A549 (cell line): ENCODE data around the gene CUL2. TPM values are rescaled to one million over a fixed set of nuclear protein-coding genes. Genes with fewer than 3 reads are reported as not detected.
A peak's percentile ranks its signal among the peaks of the same experiment; 100 is the strongest.

ENCODE experiments used
- ATAC-seq, 2 experiments: fragments of 200-7000 bp in 1 of 2; fragments of >200 bp in 1 of 2; cut with Nextera tagmentation in 1 of 2; cut with Tn5 transposase in 1 of 2; 3 replicates each; pipeline versions ENCODE4 v1.8.0 to v1.9.1; 2018 to 2020; ENCODE audit warnings: mild to moderate bottlenecking in 1 of 2, moderate library complexity in 1 of 2
- CTCF ChIA-PET: fragments of 300-600 bp; sonication (Branson Sonifier 250); formaldehyde crosslinking; extraction: SDS; loops from one replicate; lab custom pipeline; 2021; ENCODE audit warnings: antibody characterized with exemption, inconsistent platforms; lab: Yijun Ruan, JAX
- POLR2A ChIA-PET: fragments of 350-600 bp; formaldehyde crosslinking; extraction: SDS; loops from one replicate; lab custom pipeline; 2021; ENCODE audit warnings: antibody characterized with exemption, inconsistent platforms; lab: Yijun Ruan, JAX
- DNase-seq, 2 experiments: peaks; one replicate each; pipeline versions ENCODE4 v3.0.0 to v3.0.0-alpha.2; 2011 to 2016; ENCODE audit warnings: low read depth in 1 of 2, low spot score in 1 of 2
- FAIRE-seq: peaks from 2 replicates; lab custom pipeline; 2011; peaks lifted over from hg19 to GRCh38; lab: Jason Lieb, UNC
- H3K27ac ChIP-seq, 2 experiments: fragments of >200 bp; sonication (Bioruptor Twin); formaldehyde crosslinking; 3 replicates each; pipeline ENCODE4 v1.5.1; 2016 to 2017
- H3K4me1 ChIP-seq: fragments of >200 bp; sonication (Bioruptor Twin); formaldehyde crosslinking; 3 replicates; pipeline ENCODE4 v1.6.1; 2016
- H3K4me2 ChIP-seq: fragments of >200 bp; sonication (Bioruptor Twin); formaldehyde crosslinking; 3 replicates; pipeline ENCODE4 v1.6.1; 2016
- H3K4me3 ChIP-seq: fragments of >200 bp; sonication (Bioruptor Twin); formaldehyde crosslinking; 3 replicates; pipeline ENCODE4 v1.5.1; 2016
- H3K9me3 ChIP-seq: fragments of >200 bp; sonication (Bioruptor Twin); formaldehyde crosslinking; 3 replicates; pipeline ENCODE4 v1.6.1; 2016
- BHLHE40 ChIP-seq: IDR thresholded peaks from 2 replicates; pipeline ENCODE4 v1.6.1; 2012; ENCODE audit warnings: low read depth, low read length, inconsistent platforms
- CHD2 ChIP-seq: fragments of 150-350 bp; IDR thresholded peaks from 2 replicates; pipeline ENCODE4 v1.6.1; 2014; ENCODE audit warnings: low read length; ENCODE audit not compliant: partially characterized antibody
- EHF ChIP-seq: fragments of 250-450 bp; sonication (Bioruptor Pico); IDR thresholded peaks from 2 replicates; pipeline ENCODE4 v1.5.0; 2020; ENCODE audit warnings: mild to moderate bottlenecking
- FOXS1 ChIP-seq: fragments of 250-450 bp; sonication (Bioruptor Pico); IDR thresholded peaks from 2 replicates; pipeline ENCODE4 v1.5.0; 2020; ENCODE audit warnings: mild to moderate bottlenecking, moderate library complexity
- HEYL ChIP-seq: fragments of 250-450 bp; sonication (Bioruptor Pico); IDR thresholded peaks from 2 replicates; pipeline ENCODE4 v1.8.0; 2021; ENCODE audit warnings: mild to moderate bottlenecking, moderate library complexity
- HOXB13 ChIP-seq: fragments of 250-450 bp; sonication (Bioruptor Pico); IDR thresholded peaks from 2 replicates; pipeline ENCODE4 v1.5.0; 2020; ENCODE audit warnings: low read depth, mild to moderate bottlenecking, moderate library complexity
- HOXB5 ChIP-seq: fragments of 250-450 bp; sonication (Bioruptor Pico); IDR thresholded peaks from 2 replicates; pipeline ENCODE4 v1.5.0; 2020; ENCODE audit warnings: mild to moderate bottlenecking, moderate library complexity
- NFE2L2 ChIP-seq: fragments of 150-350 bp; conservative IDR thresholded peaks from 2 replicates; pipeline ENCODE4 v1.6.1; 2014; ENCODE audit warnings: low read length
- PHF8 ChIP-seq: fragments of 200-600 bp; sonication (generic); IDR thresholded peaks from 2 replicates; pipeline ENCODE4 v1.6.1; 2016; ENCODE audit warnings: low read depth, mild to moderate bottlenecking, antibody characterized with exemption, moderate library complexity, borderline replicate concordance
- SMC3 ChIP-seq: fragments of >200 bp; sonication (Bioruptor Twin); formaldehyde crosslinking; IDR thresholded peaks from 3 replicates; pipeline ENCODE4 v1.6.1; 2018; ENCODE audit warnings: inconsistent platforms
- TFCP2L1 ChIP-seq: fragments of 250-450 bp; sonication (Bioruptor Pico); IDR thresholded peaks from 2 replicates; pipeline ENCODE4 v1.5.0; 2021; ENCODE audit warnings: mild to moderate bottlenecking
- ZSCAN20 ChIP-seq: fragments of 250-450 bp; sonication (Bioruptor Pico); IDR thresholded peaks from 2 replicates; pipeline ENCODE4 v1.8.0; 2022; ENCODE audit warnings: mild to moderate bottlenecking, moderate library complexity
- whole genome bisulfite sequencing: methylation state at CpG from one replicate; pipeline ENCODE4 v1.1.6; 2017; ENCODE audit errors: missing lambda C conversion rate; 5-methylcytosine and 5-hydroxymethylcytosine counted together
- polyA plus RNA-seq, 4 experiments: library from polyadenylated mRNA; depleted of rRNA in 3 of 4; stranded (reverse); fragments of >200 nt; fragmentation: RNase III in 1 of 4; extraction: RNeasy Plus Mini Kit Qiagen cat#74134 plus additional on column Dnase treatment in 1 of 4; gene quantifications; 2 replicates in 3 of 4; 3 replicates in 1 of 4; pipeline ENCODE4 v1.2.3, GENCODE V29; 2011 to 2017
- TF ChIP-seq, protein P1 (sequence below): IDR thresholded peaks from 2 replicates; pipeline ENCODE4 v1.6.1; 2012
- TF ChIP-seq, protein P2 (sequence below): IDR thresholded peaks from 2 replicates; pipeline ENCODE4 v1.6.1; 2012; ENCODE audit warnings: low read depth, borderline replicate concordance
- TF ChIP-seq, protein P3 (sequence below): fragments of 250-450 bp; sonication (Bioruptor Pico); IDR thresholded peaks from 2 replicates; pipeline ENCODE4 v1.5.0; 2021; ENCODE audit warnings: mild to moderate bottlenecking, moderate library complexity, borderline replicate concordance
- TF ChIP-seq, protein P4 (sequence below): IDR thresholded peaks from 2 replicates; pipeline ENCODE4 v1.6.1; 2012
- TF ChIP-seq, protein P5 (sequence below): fragments of >200 bp; sonication (Bioruptor Twin); formaldehyde crosslinking; IDR thresholded peaks from 3 replicates; pipeline ENCODE4 v1.5.1; 2016
- TF ChIP-seq, protein P6 (sequence below): fragments of 450-650 bp; IDR thresholded peaks from 2 replicates; pipeline ENCODE4 v1.6.1; 2014; ENCODE audit warnings: antibody characterized with exemption
- TF ChIP-seq, protein P7 (sequence below): fragments of 200-600 bp; sonication (generic); IDR thresholded peaks from 2 replicates; pipeline ENCODE4 v1.6.1; 2016; ENCODE audit warnings: antibody characterized with exemption, mild to moderate bottlenecking, moderate library complexity

The CUL2 gene
- polyA plus RNA-seq, 2 of the 4 experiments (the other 2 are of a cell fraction) = 26.8 to 35.1 TPM

DNA sequence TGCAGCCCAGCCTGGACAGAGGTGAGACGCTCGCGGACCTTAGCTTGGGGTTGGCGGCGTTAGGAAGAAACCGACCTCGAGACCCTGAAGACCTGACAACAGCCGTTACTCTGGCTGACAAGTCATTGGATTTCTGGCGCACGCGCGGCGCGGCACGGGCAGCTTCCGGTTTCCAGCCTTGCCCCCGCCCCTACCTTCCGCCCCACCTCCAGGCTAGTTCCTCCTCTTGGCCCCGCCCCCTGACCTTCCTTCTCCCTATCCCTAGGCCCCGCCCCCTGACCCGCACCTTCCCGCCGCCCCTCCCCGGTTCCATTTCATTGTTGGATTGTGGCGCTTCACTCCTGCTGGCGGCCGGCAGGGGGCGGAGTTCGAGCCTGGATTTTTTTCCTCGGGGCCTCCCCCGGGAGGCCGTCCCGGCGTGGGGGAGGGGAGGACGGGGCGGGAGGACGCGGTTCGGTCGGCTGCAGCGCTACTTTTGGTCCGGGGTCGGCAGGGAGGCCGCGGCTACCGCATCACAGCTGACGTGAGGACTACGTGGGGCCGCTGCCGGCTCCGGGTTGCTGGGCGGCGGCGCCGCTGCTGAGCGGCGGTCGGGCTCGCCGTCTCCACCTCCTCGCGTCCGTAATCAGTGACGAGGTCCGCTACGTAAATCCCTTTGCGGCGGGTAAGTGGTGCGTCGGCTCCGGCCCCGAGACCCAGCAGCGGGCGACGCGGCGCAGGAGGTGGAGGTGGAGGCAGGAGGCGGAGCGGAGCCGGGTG lies 36.6 kb upstream of the CUL2 start, which contains the start of gene CREM (continued):
- TF ChIP-seq, protein P1, sequence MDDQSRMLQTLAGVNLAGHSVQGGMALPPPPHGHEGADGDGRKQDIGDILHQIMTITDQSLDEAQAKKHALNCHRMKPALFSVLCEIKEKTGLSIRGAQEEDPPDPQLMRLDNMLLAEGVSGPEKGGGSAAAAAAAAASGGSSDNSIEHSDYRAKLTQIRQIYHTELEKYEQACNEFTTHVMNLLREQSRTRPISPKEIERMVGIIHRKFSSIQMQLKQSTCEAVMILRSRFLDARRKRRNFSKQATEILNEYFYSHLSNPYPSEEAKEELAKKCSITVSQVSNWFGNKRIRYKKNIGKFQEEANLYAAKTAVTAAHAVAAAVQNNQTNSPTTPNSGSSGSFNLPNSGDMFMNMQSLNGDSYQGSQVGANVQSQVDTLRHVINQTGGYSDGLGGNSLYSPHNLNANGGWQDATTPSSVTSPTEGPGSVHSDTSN = no peak
- TF ChIP-seq PHF8 (peak; percentile 24), NFE2L2 (no peak), TFCP2L1 (CRISPR knock-in tag) (no peak), HOXB5 (no peak), BHLHE40 (peak; percentile 73; the same call in 1 of the 2 replicates), CHD2 (peak; percentile 36), HEYL (CRISPR knock-in tag) (no peak), FOXS1 (CRISPR knock-in tag) (no peak)
- TF ChIP-seq, protein P2, sequence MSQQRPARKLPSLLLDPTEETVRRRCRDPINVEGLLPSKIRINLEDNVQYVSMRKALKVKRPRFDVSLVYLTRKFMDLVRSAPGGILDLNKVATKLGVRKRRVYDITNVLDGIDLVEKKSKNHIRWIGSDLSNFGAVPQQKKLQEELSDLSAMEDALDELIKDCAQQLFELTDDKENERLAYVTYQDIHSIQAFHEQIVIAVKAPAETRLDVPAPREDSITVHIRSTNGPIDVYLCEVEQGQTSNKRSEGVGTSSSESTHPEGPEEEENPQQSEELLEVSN = peak; percentile 93
- TF ChIP-seq, protein P3, sequence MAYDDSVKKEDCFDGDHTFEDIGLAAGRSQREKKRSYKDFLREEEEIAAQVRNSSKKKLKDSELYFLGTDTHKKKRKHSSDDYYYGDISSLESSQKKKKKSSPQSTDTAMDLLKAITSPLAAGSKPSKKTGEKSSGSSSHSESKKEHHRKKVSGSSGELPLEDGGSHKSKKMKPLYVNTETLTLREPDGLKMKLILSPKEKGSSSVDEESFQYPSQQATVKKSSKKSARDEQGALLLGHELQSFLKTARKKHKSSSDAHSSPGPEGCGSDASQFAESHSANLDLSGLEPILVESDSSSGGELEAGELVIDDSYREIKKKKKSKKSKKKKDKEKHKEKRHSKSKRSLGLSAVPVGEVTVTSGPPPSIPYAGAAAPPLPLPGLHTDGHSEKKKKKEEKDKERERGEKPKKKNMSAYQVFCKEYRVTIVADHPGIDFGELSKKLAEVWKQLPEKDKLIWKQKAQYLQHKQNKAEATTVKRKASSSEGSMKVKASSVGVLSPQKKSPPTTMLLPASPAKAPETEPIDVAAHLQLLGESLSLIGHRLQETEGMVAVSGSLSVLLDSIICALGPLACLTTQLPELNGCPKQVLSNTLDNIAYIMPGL = peak; percentile 72; the same call in 1 of the 2 replicates
- TF ChIP-seq, protein P4, sequence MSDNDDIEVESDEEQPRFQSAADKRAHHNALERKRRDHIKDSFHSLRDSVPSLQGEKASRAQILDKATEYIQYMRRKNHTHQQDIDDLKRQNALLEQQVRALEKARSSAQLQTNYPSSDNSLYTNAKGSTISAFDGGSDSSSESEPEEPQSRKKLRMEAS = peak; percentile 81
- TF ChIP-seq, protein P5, sequence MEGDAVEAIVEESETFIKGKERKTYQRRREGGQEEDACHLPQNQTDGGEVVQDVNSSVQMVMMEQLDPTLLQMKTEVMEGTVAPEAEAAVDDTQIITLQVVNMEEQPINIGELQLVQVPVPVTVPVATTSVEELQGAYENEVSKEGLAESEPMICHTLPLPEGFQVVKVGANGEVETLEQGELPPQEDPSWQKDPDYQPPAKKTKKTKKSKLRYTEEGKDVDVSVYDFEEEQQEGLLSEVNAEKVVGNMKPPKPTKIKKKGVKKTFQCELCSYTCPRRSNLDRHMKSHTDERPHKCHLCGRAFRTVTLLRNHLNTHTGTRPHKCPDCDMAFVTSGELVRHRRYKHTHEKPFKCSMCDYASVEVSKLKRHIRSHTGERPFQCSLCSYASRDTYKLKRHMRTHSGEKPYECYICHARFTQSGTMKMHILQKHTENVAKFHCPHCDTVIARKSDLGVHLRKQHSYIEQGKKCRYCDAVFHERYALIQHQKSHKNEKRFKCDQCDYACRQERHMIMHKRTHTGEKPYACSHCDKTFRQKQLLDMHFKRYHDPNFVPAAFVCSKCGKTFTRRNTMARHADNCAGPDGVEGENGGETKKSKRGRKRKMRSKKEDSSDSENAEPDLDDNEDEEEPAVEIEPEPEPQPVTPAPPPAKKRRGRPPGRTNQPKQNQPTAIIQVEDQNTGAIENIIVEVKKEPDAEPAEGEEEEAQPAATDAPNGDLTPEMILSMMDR = peak; percentile 77
- TF ChIP-seq, all 56 proteins: peak for 15

DNA sequence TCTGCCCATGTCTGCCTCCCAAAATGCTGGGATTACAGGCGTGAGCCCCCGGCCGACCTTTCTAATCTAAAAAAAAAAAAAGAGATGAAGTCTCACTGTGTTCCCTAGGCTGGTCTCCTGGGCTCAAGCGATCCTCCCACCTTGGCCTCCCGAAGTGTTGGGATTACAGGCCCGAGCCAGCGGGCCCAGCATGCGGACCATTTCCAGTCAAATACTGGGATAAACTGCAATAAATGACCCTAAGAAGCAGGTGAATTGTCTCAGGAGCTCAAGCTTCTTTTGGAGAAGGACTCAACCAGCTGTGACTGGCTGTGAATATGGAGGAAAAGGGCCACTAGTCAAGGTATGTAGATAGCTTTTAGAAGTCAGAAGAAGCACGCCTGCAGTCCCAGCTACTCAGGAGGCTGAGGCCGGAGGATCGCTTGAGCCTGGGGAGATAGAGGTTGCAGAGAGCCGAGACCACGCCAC lies 36.0 kb upstream of the CUL2 start:
- POLR2A ChIA-PET = interaction anchor here (0.7 to 3.4 kb wide), 14 partner anchors 8 to 96 kb away, joined by 3 to 64 read pairs (median 4); partner anchors contain the start of gene CUL2
- no peak for TF ChIP-seq FOXS1 (CRISPR knock-in tag)
- no peak for TF ChIP-seq ZSCAN20 (CRISPR knock-in tag)
- no peak; the same call in 1 of the 2 replicates for TF ChIP-seq HOXB13
- 0 out of 2 replicates have a peak, but pooled peaks have one; percentile 38 for TF ChIP-seq EHF (CRISPR knock-in tag)
- TF ChIP-seq, protein P6, sequence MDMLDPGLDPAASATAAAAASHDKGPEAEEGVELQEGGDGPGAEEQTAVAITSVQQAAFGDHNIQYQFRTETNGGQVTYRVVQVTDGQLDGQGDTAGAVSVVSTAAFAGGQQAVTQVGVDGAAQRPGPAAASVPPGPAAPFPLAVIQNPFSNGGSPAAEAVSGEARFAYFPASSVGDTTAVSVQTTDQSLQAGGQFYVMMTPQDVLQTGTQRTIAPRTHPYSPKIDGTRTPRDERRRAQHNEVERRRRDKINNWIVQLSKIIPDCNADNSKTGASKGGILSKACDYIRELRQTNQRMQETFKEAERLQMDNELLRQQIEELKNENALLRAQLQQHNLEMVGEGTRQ = no peak
- TF ChIP-seq, protein P7, sequence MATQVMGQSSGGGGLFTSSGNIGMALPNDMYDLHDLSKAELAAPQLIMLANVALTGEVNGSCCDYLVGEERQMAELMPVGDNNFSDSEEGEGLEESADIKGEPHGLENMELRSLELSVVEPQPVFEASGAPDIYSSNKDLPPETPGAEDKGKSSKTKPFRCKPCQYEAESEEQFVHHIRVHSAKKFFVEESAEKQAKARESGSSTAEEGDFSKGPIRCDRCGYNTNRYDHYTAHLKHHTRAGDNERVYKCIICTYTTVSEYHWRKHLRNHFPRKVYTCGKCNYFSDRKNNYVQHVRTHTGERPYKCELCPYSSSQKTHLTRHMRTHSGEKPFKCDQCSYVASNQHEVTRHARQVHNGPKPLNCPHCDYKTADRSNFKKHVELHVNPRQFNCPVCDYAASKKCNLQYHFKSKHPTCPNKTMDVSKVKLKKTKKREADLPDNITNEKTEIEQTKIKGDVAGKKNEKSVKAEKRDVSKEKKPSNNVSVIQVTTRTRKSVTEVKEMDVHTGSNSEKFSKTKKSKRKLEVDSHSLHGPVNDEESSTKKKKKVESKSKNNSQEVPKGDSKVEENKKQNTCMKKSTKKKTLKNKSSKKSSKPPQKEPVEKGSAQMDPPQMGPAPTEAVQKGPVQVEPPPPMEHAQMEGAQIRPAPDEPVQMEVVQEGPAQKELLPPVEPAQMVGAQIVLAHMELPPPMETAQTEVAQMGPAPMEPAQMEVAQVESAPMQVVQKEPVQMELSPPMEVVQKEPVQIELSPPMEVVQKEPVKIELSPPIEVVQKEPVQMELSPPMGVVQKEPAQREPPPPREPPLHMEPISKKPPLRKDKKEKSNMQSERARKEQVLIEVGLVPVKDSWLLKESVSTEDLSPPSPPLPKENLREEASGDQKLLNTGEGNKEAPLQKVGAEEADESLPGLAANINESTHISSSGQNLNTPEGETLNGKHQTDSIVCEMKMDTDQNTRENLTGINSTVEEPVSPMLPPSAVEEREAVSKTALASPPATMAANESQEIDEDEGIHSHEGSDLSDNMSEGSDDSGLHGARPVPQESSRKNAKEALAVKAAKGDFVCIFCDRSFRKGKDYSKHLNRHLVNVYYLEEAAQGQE = no peak
- TF ChIP-seq SMC3 = no peak

More for the DNA sequence above, 36.0 kb upstream of the CUL2 start:
- no peak; a peak in 1 of 6 replicates for ATAC-seq
- H3K9me3 ChIP-seq = no peaks in the 10 kb centered on the region
- peaks cover 25% of the 10 kb centered on the region; the same call in 2 of the 3 replicates for H3K4me1 ChIP-seq
- no peak for FAIRE-seq
- CTCF ChIA-PET = interaction anchor here (0.6 to 15.7 kb wide), 27 partner anchors 8 to 440 kb away, joined by 3 to 246 read pairs (median 4); no protein-coding TSS in a partner anchor
- peak overlapping the region; percentile 82 to 96 for H3K27ac ChIP-seq
- no peak for DNase-seq
- peak overlapping the region; percentile 56 for H3K4me3 ChIP-seq
- 54% methylated on average over 13 of the region's 13 CpGs for WGBS
- H3K4me2 ChIP-seq = peak overlapping the region; percentile 82
